Bone marrow (tissue), 2 donors: ENCODE measurements around the gene ADAM10.
"Not testable (repeated sequence)": the region's sequence is repeated elsewhere in the genome, so short reads cannot be mapped to it uniquely, and the experiment has no call there.

Source experiments
- DNase-seq, 2 donors: peaks; one replicate each; lab custom pipeline; 2025; lab: John Stamatoyannopoulos, UW

The ADAM10 gene

GRCh38 chr15:58677426-58677825 is 72.1 kb downstream of the ADAM10 start:
- DNase-seq, result no peak

- no peak for DNase-seq
These were observed 72.7 kb downstream of the ADAM10 start for GRCh38 chr15:58676766-58677165.

GRCh38 chr15:58671186-58671585 is 78.3 kb downstream of the ADAM10 start:
- DNase-seq, result no peak

- DNase-seq, result no peak
These were observed 80.4 kb downstream of the ADAM10 start for GRCh38 chr15:58669108-58669507.

- DNase-seq, result no peak
These were observed 82.5 kb downstream of the ADAM10 start for GRCh38 chr15:58666957-58667356.

- no peak for DNase-seq
These were observed 83.8 kb downstream of the ADAM10 start for GRCh38 chr15:58665672-58666071.

- no peak for DNase-seq
These were observed 99.4 kb downstream of the ADAM10 start for GRCh38 chr15:58650102-58650501.

- no peak for DNase-seq
These were observed 100.3 kb downstream of the ADAM10 start for GRCh38 chr15:58649175-58649574.

GRCh38 chr15:58643996-58644395 is 105.5 kb downstream of the ADAM10 start:
- no peak for DNase-seq

GRCh38 chr15:58641660-58642059 is 107.8 kb downstream of the ADAM10 start:
- no peak for DNase-seq

GRCh38 chr15:58639992-58640391 is 109.5 kb downstream of the ADAM10 start:
- no peak for DNase-seq

- no peak for DNase-seq
These were observed 110.3 kb downstream of the ADAM10 start for GRCh38 chr15:58639002-58639756.

GRCh38 chr15:58632789-58633188 is 116.7 kb downstream of the ADAM10 start:
- DNase-seq, result no peak

GRCh38 chr15:58631319-58631718 is 118.2 kb downstream of the ADAM10 start:
- no peak for DNase-seq

- no peak for DNase-seq
These were observed 119.9 kb downstream of the ADAM10 start for GRCh38 chr15:58629625-58630024.

GRCh38 chr15:58628206-58628947 is 121.1 kb downstream of the ADAM10 start:
- peak in 1 of 2 donors; percentile 62 for DNase-seq

- no peak for DNase-seq
These were observed 121.8 kb downstream of the ADAM10 start for GRCh38 chr15:58627701-58628100.

- no peak for DNase-seq
These were observed 122.5 kb downstream of the ADAM10 start for GRCh38 chr15:58627046-58627445.

GRCh38 chr15:58626378-58626777 is 123.1 kb downstream of the ADAM10 start:
- DNase-seq, result no peak

- DNase-seq, result no peak
These were observed 126.6 kb downstream of the ADAM10 start for GRCh38 chr15:58622877-58623276.

GRCh38 chr15:58620268-58620667 is 129.2 kb downstream of the ADAM10 start:
- not testable (repeated sequence) for DNase-seq

GRCh38 chr15:58616171-58616570 is 133.3 kb downstream of the ADAM10 start:
- no peak for DNase-seq
